ENCODE data around the gene IFNLR1.

The IFNLR1 gene

DNA sequence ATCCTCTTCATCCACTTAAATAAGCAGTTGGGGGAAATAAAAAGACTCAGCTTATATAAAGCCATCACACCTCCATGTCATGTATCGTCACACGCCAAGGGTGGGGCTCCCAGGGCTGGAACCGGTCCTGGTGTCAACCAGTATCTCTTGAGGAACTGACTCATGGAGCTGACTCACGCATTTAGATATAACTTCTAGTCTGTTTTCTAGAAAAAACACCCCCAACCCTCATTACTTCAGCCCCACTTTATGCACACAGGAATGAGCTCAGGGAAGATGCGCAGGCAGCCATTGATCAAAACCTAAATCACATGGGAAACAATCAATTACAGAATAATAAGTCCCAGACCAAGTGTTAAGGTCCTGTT, 37.2 kb downstream of the IFNLR1 start:
- DNase-seq (ENCODE audit: low read depth in 2 of 2), result peak; percentile 14 to 38

DNA sequence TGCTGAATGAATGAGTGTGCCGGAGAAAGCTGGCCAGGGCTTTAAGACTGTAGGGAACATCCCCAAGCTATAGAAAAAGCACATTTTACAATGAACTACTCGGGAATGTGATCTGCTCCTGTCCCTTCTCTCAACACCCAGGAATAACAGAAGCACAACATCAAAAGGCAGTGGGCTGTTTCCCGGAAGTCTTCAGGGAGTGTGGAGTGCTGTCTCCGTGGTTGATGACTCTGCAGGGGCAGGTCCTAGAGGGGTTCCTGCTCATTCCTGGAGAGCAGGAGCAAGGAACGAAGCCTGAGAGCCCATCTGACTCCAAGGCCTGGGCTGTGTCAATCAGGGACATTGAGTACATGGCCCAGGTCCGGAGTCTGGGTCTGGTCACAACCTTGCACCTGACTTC, 39.3 kb downstream of the IFNLR1 start:
- DNase-seq (ENCODE audit: low read depth in 2 of 2), result no peak

DNA sequence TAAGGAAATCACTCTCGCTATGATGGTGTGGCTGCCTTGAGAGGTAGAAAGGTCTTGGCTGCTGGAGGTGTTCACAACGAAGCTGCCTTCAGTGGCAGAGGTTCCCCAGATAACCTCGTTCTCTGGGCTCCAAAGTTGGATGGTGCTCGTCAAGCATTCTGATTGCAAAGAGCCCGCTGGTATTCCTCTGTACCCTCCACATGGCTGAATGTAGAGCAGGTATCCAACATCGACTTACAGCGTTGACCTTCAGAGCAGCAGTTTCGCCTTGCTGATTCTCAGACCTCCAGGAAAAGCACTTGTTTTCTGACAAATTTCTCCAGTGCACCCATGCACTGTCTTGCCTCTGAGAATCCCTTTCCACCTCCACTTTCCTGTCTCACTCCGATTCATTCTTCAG, 39.9 kb downstream of the IFNLR1 start:
- no peak for DNase-seq (ENCODE audit: low read depth in 2 of 2)

DNA sequence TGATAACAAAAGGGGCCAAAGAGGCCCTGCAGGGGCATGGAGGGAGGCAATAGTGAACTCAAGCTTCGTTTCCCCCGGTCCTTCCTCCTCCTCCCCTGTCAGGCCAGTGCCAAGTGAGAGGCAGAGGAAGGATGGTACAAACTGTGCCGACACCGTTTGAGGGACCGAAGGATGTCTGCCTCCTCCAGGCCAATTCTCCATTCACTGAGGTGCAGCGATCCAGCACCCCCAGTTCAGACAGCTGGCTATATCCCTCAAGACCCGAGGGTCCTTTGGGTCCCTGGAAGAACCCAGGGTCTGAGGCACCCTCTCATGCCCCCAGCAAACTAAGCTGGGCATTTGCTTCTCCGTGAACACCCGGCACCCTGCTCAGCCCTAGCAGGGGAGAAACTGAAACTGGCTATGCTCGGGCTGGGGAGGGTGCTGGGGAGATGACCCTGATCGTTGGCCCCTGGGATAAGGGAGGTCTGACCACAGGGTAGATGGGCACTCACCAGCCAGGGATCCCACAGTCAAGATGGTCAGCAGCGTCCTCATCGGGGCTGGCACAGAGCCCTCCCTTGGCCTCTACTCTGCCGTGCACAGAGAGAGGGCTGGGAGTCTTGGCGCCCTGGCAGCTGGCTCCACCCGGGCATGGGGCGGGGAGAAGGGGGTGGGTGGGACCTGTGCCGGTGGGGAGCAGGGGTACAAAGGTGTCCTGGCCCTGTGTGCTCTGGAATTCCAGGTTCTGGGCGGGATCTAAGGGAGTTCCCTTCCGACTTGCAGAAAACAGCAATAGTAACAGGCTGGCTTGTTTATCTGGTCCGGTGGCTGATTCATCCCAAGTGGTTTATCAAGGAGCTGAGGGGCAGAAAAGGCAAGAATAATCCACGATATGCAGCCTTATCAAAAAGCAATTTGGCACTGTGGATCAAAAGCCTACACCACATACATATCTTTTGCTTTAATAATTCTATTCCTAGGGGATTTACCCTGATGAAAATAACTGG, 44.2 kb downstream of the IFNLR1 start, which contains the start of gene IL22RA1:
IL22RA1 (minus strand) TSS at position 595 of the 989 bp plus-strand sequence; CDS start at position 537, 58 bp downstream.
- no peak for DNase-seq (ENCODE audit: low read depth in 2 of 2)

DNA sequence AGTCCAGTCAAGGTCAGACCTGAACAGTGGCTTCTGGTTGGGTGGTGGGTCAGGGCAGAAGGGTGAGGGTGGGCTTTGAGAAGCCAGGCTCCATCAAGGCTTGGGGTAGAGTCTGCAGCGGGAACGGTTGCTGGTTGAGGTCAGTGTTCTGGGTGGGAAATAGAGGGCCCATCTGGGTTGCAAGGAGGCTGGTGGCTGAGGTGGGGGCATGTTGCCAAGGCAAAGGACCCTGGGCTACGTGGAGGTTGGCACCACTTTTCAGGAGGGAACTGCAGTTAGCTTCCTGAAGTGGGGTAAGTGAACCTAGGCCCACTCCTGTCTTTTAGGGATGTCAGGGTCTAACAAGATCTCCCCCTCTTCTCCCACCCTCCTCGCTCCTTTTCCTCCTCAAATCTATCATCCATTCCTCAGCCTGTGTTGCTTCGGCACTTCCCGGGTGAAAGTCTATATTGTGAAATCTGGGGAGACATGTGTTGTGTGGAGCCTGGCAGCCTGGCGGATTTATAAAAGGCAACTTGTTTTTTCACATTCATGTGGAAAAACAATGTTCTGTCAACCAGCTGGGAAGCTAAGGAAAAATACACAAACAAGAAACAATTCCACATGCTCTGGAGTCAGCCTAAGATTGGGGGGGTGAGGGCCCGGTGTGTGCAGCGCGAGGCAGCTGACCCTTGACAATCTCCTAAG, 45.6 kb downstream of the IFNLR1 start:
- no peak for DNase-seq (ENCODE audit: low read depth in 2 of 2)

DNA sequence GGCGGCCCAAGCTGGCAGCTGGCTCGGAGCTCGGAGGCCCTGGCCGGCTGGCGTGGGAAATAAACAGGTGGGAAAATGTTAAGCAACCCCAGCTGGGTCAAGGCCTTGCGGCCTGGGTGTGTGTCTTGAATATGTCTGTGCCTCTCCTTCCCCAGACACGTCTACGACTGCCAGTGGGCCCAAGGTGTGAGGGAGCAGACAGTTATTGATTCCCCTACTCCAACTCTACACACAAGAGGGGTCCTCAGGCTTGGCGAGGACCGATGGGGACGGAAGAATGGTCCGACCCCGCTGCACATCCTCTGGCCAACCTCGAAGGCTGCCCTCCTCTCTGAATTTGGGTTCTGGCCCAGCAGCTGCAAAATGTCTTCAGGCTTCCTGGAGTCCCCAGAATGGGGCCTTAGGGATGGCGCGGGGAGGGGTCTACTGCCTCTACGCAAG, 46.3 kb downstream of the IFNLR1 start:
- no peak for DNase-seq (ENCODE audit: low read depth in 2 of 2)

DNA sequence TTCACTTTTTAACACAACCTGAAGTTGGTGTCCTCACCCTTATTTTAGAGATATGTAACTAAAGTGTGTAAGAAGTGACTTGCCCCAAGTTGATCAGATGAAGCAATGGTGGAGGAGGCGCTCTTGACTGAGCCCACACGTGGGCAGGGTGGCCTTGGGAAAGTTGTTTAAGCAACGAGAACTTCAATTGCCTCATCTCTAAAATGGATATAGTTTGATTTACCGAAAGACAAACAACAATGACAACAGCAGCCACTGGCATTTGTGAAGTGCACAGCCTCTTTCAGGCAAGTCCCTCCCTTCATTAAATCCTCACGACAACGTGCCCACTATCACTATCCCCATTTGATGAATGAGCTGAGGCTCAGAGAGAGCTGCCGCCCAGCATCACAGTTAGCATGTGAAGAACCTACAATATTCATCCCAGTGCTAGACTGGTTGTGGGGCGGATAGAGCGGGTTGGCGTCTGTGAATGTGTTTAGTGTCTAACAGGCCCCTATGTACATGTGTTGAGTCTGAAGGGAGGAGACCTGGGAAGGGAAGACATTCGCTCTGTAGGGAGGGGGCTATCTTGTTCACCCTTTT, 47.2 kb downstream of the IFNLR1 start:
- no peak for DNase-seq (ENCODE audit: low read depth in 2 of 2)

DNA sequence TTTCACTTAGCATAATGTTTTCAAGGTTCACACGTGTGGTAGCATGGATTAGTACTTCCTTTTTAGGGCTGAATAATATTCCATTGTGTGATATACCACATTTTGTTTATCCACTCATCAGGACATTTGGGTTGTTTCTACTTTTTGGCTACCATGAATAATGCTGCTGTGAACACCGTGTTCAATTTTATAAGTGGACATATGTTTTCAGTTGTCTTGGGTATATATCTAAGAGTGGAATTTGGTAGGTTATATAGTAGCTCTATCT, 47.9 kb downstream of the IFNLR1 start:
- no peak for DNase-seq (ENCODE audit: low read depth in 2 of 2)

DNA sequence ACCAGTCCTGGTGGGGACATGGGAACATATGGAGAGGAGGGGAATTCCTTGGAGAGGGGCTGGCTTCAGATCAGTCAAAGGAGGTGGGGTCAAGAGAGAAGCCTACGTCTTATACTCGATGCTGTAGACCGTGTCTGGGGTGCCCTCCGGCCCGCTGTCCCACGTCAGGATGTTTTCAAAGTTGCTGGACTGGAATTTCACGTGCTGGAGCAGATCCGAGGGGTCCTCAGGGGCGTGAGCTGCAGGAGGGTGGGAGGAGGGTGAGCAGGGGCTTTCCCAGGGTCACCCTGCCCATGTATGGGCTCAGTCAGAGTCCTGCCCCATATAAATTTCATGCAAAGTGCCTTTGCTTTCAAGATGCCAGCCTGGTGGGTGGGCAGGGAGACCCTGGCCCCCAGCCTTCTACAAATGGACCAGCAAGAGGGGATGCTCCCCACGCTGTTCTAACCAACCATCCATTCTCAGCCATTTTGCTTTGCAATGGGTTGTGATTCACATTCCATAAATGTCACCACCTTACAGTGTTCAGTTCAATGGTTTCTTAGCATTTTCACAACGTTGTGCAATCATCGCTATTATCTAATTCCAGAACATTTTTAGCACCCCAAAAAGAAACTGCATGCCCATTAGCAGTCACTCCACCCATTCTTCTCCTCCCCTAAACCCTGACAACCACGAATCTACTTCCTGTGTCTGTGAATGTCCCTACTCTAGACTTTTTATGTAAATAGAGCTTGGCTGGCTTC, 48.4 kb downstream of the IFNLR1 start:
- no peak for DNase-seq (ENCODE audit: low read depth in 2 of 2)

DNA sequence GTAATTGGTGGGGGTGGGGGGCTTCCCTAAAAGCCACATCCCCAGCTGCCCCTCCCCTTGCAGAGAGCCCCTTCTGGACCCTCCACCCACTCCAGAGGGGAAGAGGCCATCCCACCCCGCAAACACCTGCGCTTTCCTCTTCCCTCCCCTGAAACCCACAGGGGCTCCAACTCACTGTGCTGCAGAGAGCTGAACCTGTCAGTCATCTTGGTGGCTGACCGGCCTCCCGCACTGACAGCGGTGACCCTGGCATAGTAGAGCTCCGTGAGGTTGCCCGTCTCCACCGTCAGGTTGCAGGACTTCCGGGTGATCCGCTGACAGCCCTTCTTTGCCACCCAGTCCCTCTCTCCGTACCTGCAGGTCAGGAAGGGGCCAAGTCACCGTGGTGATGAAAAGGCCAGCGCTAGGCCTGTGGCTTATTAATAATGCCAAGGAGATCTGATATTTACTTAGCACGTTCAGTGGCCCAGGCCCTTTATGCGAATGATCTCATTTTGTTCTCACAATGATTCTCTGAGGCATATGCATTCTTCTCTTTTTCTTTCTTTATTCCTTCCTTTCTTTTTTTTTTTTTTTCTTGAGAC, 50.0 kb downstream of the IFNLR1 start:
- DNase-seq (ENCODE audit: low read depth in 2 of 2), result no peak

DNA sequence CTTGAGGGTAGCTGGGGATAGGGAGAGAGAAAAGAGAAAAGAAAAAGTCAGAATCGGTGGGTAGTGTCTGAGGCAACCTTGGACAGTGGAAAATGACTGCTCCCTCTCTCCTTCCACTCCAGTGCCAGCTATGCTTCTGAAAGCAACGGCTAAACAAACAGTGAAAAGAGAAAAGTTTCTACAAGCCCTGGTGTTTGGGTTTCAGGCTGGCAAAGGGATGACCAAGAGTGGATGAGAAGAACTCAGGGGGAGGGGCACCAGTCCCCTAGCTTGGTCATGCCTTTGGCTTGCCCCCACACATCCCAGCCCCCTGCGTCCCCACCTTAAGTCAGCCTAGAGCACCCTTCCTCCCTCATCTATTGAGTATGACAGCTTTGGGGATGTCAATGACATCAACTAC, 52.7 kb downstream of the IFNLR1 start:
- no peak for DNase-seq (ENCODE audit: low read depth in 2 of 2)

DNA sequence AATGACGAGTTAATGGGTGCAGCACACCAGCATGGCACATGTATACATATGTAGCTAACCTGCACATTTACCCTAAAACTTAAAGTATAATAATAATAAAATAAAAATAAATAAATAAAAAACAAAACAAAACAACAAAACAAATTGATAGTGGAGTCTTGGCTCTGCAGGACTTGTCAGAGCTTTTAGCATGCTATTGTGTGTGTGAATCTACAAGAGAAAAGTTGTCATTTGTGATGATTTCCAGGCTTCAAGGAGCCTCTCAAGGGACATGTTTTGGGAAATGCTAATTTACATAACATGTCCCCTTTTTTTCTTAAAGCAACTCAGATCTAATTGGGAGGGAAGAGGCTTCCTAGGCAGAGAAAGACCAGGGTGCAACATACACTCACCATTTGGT, 53.3 kb downstream of the IFNLR1 start:
- no peak for DNase-seq (ENCODE audit: low read depth in 2 of 2)

DNA sequence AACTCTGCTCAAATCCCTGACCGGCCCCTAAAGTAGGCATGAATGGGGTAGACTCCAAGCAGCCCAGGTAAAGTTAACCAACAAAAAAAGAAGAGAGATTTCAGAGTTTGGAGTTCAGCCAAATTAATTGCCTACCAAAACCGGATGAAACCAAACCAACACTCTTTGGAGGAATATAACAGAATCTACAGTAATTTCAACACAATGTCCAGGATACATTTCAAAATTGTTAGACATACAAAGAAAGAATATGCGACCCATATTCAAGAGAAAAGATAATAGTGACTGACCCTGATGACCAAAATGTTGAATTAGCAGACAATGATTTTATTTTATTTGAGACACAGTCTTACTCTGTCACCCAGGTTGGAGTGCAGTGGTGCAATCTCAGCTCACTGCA, 56.7 kb downstream of the IFNLR1 start:
- DNase-seq (ENCODE audit: low read depth in 2 of 2), result no peak

DNA sequence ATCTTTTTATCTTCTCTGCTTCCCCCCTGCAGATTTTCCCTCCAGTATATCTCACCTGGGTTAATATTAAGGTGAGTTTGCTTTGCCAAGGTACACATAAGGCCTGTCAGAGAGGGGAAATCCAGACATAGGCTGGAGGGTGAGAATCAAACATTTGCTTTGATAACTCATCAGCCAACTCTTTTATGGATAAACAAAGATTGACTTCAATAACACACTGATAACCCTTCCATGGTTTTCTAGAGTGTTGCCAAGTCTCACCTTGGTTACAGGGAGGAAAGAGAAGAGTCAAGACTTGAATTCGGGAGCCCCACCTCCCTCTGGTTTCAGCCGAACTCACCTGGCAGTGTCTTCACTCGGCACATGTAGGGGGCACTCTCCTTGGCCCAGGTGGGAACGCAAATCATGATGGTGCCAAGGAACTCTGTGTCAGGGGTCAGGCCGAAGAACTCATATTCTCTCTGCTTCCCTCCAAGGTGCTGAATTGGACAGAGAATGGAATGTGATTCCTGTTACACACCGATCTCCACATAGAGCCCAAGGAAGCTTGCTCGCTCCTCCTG, 59.2 kb downstream of the IFNLR1 start:
- no peak for DNase-seq (ENCODE audit: low read depth in 2 of 2)

DNA sequence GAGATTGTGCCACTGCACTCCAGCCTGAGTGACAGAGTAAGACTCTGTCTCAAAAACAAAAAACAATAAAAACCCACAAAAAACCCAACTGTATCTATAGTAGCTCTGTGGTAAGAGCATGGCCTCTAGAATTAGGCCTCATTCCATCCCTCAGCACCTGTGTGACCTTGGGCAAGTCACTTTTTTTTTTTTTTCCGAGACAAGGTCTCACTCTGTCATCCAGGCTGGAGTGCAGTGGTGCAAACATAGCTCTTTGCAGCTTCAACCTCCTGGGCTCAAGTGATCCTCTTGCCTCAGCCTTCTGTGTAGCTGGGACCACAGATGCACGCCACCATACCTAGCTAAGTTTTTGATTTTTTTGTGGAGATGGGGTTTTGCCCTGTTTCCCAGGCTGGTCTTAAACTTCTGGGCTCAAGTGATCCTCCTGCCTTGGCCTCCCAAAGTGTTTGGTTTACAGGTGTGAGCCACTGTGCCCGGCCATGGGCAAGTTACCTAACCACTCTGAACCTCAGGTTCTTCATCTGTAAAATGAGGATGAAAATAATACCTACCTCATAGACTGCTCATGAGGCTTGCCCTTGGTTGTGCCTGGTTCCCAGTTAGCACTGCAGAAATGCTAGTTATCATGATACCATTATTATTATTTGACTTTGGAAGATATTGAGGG, 59.8 kb downstream of the IFNLR1 start:
- no peak for DNase-seq (ENCODE audit: low read depth in 2 of 2)

DNA sequence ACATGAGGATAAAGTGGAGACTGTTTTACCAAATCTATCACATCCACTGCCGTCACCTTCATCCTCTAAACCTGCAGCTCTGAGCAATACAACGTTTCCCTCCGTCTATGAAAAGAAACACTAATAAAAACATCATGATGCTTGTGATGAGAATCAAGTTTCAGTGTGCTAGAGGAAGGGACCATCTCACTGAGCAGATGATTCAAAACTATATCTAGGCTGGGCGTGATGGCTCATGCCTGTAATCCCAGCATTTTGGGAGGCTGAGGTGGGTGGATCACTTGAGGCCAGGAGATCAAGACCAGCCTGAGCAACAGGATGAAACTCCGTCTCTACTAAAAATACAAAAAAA, 60.4 kb downstream of the IFNLR1 start:
- DNase-seq (ENCODE audit: low read depth in 2 of 2), result no peak

DNA sequence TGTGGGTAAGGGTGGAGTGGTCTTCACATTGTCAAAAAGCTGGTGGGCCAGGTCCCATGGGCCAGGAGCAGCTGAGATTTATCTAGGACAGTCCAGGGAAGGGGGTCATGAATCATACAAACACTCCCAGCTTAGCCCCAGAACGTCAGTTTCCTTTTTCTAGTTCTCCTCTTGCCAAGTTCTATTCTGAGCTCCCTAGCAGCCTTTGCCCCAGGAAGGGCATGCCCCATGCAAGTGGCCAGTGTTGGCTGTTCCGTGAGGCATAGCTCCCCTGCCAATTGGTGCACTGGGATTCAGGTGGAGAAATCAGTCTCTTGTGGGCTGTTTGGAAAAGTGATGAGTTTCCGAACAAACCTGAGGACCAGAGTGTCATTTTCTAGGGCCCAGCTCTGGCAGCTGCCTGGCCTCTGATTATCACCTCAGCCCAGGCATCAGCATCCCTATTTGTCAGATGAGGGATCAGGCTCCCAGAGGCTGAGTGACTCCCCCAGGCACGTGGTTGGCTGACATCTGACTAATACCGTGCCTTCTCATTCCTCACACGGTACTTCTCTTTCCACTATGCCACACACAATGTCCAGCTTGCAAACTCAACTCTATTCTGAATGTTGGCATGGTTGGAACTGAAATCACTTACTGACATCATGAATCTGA, 60.9 kb downstream of the IFNLR1 start:
- no peak for DNase-seq (ENCODE audit: low read depth in 2 of 2)

DNA sequence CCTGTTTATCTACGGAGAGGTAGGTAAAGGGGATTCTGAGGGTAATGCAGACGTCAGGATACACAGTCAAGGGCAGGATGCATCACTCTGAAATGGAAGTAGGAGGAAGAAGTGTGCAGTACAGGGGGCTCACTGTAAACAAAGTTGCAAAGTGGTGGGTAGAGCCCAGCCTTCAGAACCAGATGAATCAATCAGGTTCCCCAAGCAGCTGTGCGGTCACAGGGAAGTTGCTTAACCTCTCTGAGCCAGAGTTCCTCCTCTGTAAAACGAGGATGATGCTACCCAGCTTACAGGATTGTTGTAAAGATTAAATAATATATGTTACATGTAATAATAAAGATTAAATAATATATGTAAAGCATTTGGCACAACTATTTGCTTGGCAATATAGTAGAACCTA, 61.6 kb downstream of the IFNLR1 start:
- DNase-seq (ENCODE audit: low read depth in 2 of 2), result no peak

DNA sequence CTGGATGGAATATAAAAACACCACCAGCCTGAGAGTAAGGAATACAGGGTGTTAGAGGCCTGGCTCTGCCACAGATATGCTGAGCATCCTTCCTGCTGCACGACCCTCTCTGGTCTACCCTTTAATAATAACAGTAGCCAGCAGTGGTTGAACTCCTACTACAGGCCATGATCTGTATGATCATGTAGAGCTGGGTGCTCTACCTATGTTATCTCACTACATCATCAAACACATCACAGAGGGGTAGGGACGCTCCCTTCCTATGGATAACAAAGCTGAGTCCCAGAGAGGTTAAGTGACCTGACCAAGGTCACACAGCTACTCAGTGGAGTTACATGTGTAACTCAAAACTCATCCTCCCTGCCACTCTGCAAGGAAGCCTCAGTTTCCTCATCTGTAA, 62.1 kb downstream of the IFNLR1 start:
- no peak for DNase-seq (ENCODE audit: low read depth in 2 of 2)

DNA sequence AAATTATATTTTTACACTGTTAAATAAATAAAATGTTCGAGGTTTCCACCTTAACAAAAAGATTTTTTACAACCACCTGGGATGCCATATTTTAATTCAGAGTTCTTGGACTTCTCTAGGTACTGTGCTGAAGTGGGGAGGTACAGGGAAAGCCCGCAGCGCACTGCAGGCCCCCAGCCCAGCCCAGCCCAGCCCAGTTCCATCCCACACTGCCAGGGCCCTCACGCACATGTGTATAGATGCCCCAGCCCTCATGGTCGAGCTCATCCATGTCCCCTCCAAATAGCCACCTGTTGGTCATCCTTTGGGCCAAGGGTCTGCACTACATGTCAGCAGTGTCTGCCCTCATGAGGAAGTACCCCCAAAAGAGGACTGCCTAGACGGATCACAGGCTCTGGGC, 63.5 kb downstream of the IFNLR1 start:
- no peak for DNase-seq (ENCODE audit: low read depth in 2 of 2)

All from stimulated activated CD8-positive, alpha-beta memory T cell treated with anti-CD3 and anti-CD28 coated beads, Interleukin-15, amount 100 ng/mL, for 4 hours (primary cell).